ENCODE data around the gene RPL7A. TPM values are rescaled to one million over a fixed set of nuclear protein-coding genes. Genes with fewer than 3 reads are reported as not detected.
"Not testable (repeated sequence)": the region's sequence is repeated elsewhere in the genome, so short reads cannot be mapped to it uniquely, and the experiment has no call there.

The RPL7A gene
- polyA plus RNA-seq, 1 donor (not counting 4 experiments of a cell fraction or from before 2014, with no cell fraction given): 2,684 TPM

- no peak overlapping the region for H3K4me3 ChIP-seq (ENCODE audit: control insufficient read depth in 2 of 3, extremely low read depth in 1 of 3, insufficient read depth in 2 of 3, low read depth in 1 of 3, low read length in 3 of 3)
- no peaks in the 10 kb centered on the region for H3K79me2 ChIP-seq (ENCODE audit: control insufficient read depth, insufficient read depth, low read length)
- no peak overlapping the region for H3K9ac ChIP-seq (ENCODE audit: control insufficient read depth, extremely low read depth, insufficient read depth, low read length)
- no peaks in the 10 kb centered on the region for H4K20me1 ChIP-seq (ENCODE audit: control insufficient read depth, extremely low read depth, insufficient read depth, low read length)
- no peak overlapping the region for H3K27ac ChIP-seq (ENCODE audit: control insufficient read depth, insufficient read depth, low read length)
- H3K4me1 ChIP-seq (ENCODE audit: control insufficient read depth, extremely low read depth, insufficient read depth, low read length): no peaks in the 10 kb centered on the region
- DNase-seq (ENCODE audit: low read depth, low spot score) (no peak), FAIRE-seq (no peak)
- no peak for TF ChIP-seq EZH2 (IDR thresholded peaks at IDR 0.05; ENCODE audit: low read length)
- no peak for TF ChIP-seq CTCF (optimal IDR thresholded peaks at IDR 0.05 in 1 of 3, IDR thresholded peaks at IDR 0.05 in 1 of 3, conservative IDR thresholded peaks at IDR 0.05 in 1 of 3; ENCODE audit: extremely low read depth in 1 of 3, insufficient read depth in 2 of 3, low read length in 3 of 3)
- no peak overlapping the region for H3K4me2 ChIP-seq (ENCODE audit: control insufficient read depth, extremely low read depth, insufficient read depth, low read depth, low read length)
- dilution Hi-C loops (cut with MboI; ENCODE audit: extremely low pct_ligation_motif_present, low sequenced_read_pairs): no loop called here
- H3K9me3 ChIP-seq (ENCODE audit: control insufficient read depth, low read depth, low read length): no peaks in the 10 kb centered on the region
- no peaks in the 10 kb centered on the region for H3K36me3 ChIP-seq (ENCODE audit: control insufficient read depth in 2 of 2, extremely low read depth in 1 of 2, insufficient read depth in 2 of 2, low read length in 2 of 2)
- H3K9me1 ChIP-seq (ENCODE audit: control insufficient read depth, extremely low read depth, insufficient read depth, low read length): no peaks in the 10 kb centered on the region
- peaks cover 8% of the 10 kb centered on the region for H3K27me3 ChIP-seq (ENCODE audit: control insufficient read depth, extremely low read depth, insufficient read depth, low read length)
- no peak overlapping the region for H2AFZ ChIP-seq (ENCODE audit: control insufficient read depth, low read length)
Observed at GRCh38 chr9:133323211-133323610, 24.8 kb upstream of the RPL7A start.

- no peak overlapping the region for H3K9ac ChIP-seq (ENCODE audit: control insufficient read depth, extremely low read depth, insufficient read depth, low read length)
- no peak overlapping the region for H3K4me3 ChIP-seq (ENCODE audit: control insufficient read depth in 2 of 3, extremely low read depth in 1 of 3, insufficient read depth in 2 of 3, low read depth in 1 of 3, low read length in 3 of 3)
- no peaks in the 10 kb centered on the region for H3K36me3 ChIP-seq (ENCODE audit: control insufficient read depth in 2 of 2, extremely low read depth in 1 of 2, insufficient read depth in 2 of 2, low read length in 2 of 2)
- DNase-seq (ENCODE audit: low read depth, low spot score) (no peak), FAIRE-seq (no peak)
- H3K27me3 ChIP-seq (ENCODE audit: control insufficient read depth, extremely low read depth, insufficient read depth, low read length): peaks cover 8% of the 10 kb centered on the region
- H4K20me1 ChIP-seq (ENCODE audit: control insufficient read depth, extremely low read depth, insufficient read depth, low read length): no peaks in the 10 kb centered on the region
- no peaks in the 10 kb centered on the region for H3K4me1 ChIP-seq (ENCODE audit: control insufficient read depth, extremely low read depth, insufficient read depth, low read length)
- no peak overlapping the region for H2AFZ ChIP-seq (ENCODE audit: control insufficient read depth, low read length)
- TF ChIP-seq EZH2 (IDR thresholded peaks at IDR 0.05; ENCODE audit: low read length) (no peak), CTCF (optimal IDR thresholded peaks at IDR 0.05 in 1 of 3, IDR thresholded peaks at IDR 0.05 in 1 of 3, conservative IDR thresholded peaks at IDR 0.05 in 1 of 3; ENCODE audit: extremely low read depth in 1 of 3, insufficient read depth in 2 of 3, low read length in 3 of 3) (no peak)
- H3K9me1 ChIP-seq (ENCODE audit: control insufficient read depth, extremely low read depth, insufficient read depth, low read length): no peaks in the 10 kb centered on the region
- dilution Hi-C loops (cut with MboI; ENCODE audit: extremely low pct_ligation_motif_present, low sequenced_read_pairs): no loop called here
- H3K9me3 ChIP-seq (ENCODE audit: control insufficient read depth, low read depth, low read length): no peaks in the 10 kb centered on the region
- no peak overlapping the region for H3K4me2 ChIP-seq (ENCODE audit: control insufficient read depth, extremely low read depth, insufficient read depth, low read depth, low read length)
- no peak overlapping the region for H3K27ac ChIP-seq (ENCODE audit: control insufficient read depth, insufficient read depth, low read length)
- H3K79me2 ChIP-seq (ENCODE audit: control insufficient read depth, insufficient read depth, low read length): no peaks in the 10 kb centered on the region
Observed at GRCh38 chr9:133323991-133324703, 23.9 kb upstream of the RPL7A start.

GRCh38 chr9:133327021-133327420, 21.0 kb upstream of the RPL7A start:
- DNase-seq (ENCODE audit: low read depth, low spot score); H3K9ac ChIP-seq (ENCODE audit: control insufficient read depth, extremely low read depth, insufficient read depth, low read length); FAIRE-seq; H3K4me2 ChIP-seq (ENCODE audit: control insufficient read depth, extremely low read depth, insufficient read depth, low read depth, low read length); H3K4me3 ChIP-seq (ENCODE audit: control insufficient read depth in 2 of 3, extremely low read depth in 1 of 3, insufficient read depth in 2 of 3, low read depth in 1 of 3, low read length in 3 of 3); H3K9me3 ChIP-seq (ENCODE audit: control insufficient read depth, low read depth, low read length); H3K27me3 ChIP-seq (ENCODE audit: control insufficient read depth, extremely low read depth, insufficient read depth, low read length); H3K9me1 ChIP-seq (ENCODE audit: control insufficient read depth, extremely low read depth, insufficient read depth, low read length); H3K79me2 ChIP-seq (ENCODE audit: control insufficient read depth, insufficient read depth, low read length); H3K27ac ChIP-seq (ENCODE audit: control insufficient read depth, insufficient read depth, low read length); H2AFZ ChIP-seq (ENCODE audit: control insufficient read depth, low read length); H4K20me1 ChIP-seq (ENCODE audit: control insufficient read depth, extremely low read depth, insufficient read depth, low read length); dilution Hi-C loops (cut with MboI; ENCODE audit: extremely low pct_ligation_motif_present, low sequenced_read_pairs); H3K4me1 ChIP-seq (ENCODE audit: control insufficient read depth, extremely low read depth, insufficient read depth, low read length): not testable (repeated sequence)
- peaks cover 7 to 12% of the 10 kb centered on the region in 2 experiments for H3K36me3 ChIP-seq (ENCODE audit: control insufficient read depth in 2 of 2, extremely low read depth in 1 of 2, insufficient read depth in 2 of 2, low read length in 2 of 2)
